ENCODE data around the gene CCDC121.

Gene CCDC121

GRCh38 chr2:27582129-27582694 is 46.6 kb downstream of the CCDC121 start:
- no peak for DNase-seq (ENCODE audit: low read depth)

GRCh38 chr2:27581417-27582128 is 47.2 kb downstream of the CCDC121 start:
- no peak for DNase-seq (ENCODE audit: low read depth)
